ENCODE measurements around the gene SLC35F1.

Gene SLC35F1

GRCh38 chr6:118248171-118248570 is 341.1 kb downstream of the SLC35F1 start:
- TF ChIP-seq, protein P1, sequence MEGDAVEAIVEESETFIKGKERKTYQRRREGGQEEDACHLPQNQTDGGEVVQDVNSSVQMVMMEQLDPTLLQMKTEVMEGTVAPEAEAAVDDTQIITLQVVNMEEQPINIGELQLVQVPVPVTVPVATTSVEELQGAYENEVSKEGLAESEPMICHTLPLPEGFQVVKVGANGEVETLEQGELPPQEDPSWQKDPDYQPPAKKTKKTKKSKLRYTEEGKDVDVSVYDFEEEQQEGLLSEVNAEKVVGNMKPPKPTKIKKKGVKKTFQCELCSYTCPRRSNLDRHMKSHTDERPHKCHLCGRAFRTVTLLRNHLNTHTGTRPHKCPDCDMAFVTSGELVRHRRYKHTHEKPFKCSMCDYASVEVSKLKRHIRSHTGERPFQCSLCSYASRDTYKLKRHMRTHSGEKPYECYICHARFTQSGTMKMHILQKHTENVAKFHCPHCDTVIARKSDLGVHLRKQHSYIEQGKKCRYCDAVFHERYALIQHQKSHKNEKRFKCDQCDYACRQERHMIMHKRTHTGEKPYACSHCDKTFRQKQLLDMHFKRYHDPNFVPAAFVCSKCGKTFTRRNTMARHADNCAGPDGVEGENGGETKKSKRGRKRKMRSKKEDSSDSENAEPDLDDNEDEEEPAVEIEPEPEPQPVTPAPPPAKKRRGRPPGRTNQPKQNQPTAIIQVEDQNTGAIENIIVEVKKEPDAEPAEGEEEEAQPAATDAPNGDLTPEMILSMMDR (IDR thresholded peaks at IDR 0.05; ENCODE audit: insufficient read depth, low read depth, low read length, missing control alignments) = no peak
- H3K4me3 ChIP-seq (ENCODE audit: low read length) = no peak overlapping the region
- no peak for DNase-seq (ENCODE audit: low read depth)

DNA sequence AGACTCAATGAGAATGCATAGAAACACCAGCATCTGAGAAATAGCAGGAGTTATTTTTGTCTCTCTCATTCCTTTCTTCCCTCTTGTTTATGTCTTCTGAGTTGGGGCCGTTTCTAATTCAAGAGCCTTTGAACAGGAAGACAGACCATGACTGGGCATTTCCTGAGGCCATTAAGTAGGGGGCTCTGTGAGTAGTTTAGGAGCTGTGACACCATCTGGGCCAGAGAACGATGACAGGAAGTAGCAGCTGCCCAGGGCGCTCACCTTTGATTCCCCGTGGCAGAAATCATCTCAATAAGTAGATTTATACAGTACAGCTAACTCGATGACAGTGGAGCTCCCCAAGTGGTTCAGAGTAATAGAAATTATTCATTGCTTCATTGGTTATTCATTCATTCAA is 342.6 kb downstream of the SLC35F1 start:
- TF ChIP-seq, protein P1 (IDR thresholded peaks at IDR 0.05; ENCODE audit: insufficient read depth, low read depth, low read length, missing control alignments) = no peak
- no peak overlapping the region for H3K4me3 ChIP-seq (ENCODE audit: low read length)

DNA sequence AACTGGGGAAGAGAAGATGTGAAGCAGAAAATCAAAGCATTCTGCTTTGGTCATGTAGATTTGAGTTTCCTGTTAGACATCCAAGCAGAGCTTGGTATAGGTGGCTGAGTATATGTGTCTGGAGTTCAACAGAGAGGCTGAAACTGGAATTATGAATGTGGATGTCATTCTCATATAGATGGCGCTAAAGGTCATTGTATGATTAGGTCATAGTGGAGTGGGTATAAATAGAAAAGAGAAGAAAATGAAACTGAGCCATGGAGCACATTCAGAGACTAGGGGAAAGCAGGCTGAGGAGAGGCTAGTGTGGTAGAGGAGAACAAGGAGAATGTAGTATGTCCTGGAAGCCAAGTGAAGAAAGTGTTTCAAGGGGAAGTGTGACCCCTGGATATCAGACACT is 345.4 kb downstream of the SLC35F1 start:
- TF ChIP-seq, protein P1 (IDR thresholded peaks at IDR 0.05; ENCODE audit: insufficient read depth, low read depth, low read length, missing control alignments) = no peak
- H3K4me3 ChIP-seq (ENCODE audit: low read length) = no peak overlapping the region
- DNase-seq (ENCODE audit: low read depth) = no peak

More for the DNA sequence above, 342.6 kb downstream of the SLC35F1 start:
- DNase-seq (ENCODE audit: low read depth) = no peak

DNA sequence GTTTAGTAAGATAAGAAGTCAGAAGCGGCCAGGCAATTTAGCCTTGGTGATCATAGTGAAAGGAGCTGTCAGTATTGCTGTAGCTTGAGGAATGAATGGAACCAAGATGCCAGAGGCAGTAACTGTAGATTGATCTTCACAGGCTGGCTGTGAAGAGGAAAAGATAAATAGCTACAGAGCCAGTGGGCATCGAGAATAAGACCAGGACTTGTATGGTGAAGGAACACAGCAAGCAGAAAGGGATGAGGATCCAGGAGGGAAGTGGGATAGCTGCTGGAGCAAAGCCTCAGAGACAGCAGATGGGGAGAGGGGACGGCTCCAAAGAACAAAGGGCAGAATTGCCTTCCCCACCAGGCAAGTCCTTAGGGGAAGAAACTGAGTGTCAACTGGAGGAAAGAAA is 346.7 kb downstream of the SLC35F1 start:
- H3K4me3 ChIP-seq (ENCODE audit: low read length) = no peak overlapping the region
- DNase-seq (ENCODE audit: low read depth) = no peak
- TF ChIP-seq, protein P1 (IDR thresholded peaks at IDR 0.05; ENCODE audit: insufficient read depth, low read depth, low read length, missing control alignments) = no peak

- TF ChIP-seq, protein P1 (IDR thresholded peaks at IDR 0.05; ENCODE audit: insufficient read depth, low read depth, low read length, missing control alignments) = no peak
- H3K4me3 ChIP-seq (ENCODE audit: low read length) = no peak overlapping the region
- peak; percentile 10 for DNase-seq (ENCODE audit: low read depth)
These were observed 353.8 kb downstream of the SLC35F1 start for GRCh38 chr6:118260833-118261232.

- peak; percentile 34 for DNase-seq (ENCODE audit: low read depth)
- TF ChIP-seq, protein P1 (IDR thresholded peaks at IDR 0.05; ENCODE audit: insufficient read depth, low read depth, low read length, missing control alignments) = peak; percentile 17
These were observed 356.9 kb downstream of the SLC35F1 start for GRCh38 chr6:118263921-118264486.

DNA sequence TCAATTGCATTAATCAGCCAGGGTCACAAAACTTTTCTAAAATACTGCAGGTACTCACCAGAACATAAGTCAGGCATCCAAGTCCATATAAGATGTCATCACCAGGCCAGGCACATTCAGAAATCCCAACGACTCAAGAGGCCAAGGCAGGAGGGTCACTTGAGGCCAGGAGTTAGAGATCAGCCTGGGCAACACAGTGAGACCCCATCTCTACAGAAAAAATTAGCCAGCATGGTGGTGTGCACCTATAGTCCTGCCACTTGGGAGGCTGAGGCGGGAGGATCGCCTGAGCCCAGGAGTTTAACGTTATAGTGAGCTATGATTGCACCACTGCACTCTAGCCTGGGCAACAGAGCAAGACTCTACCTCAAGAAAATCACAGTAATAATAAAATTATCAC is 362.6 kb downstream of the SLC35F1 start:
- no peak for DNase-seq (ENCODE audit: low read depth)
- no peak overlapping the region for H3K4me3 ChIP-seq (ENCODE audit: low read length)
- TF ChIP-seq, protein P1 (IDR thresholded peaks at IDR 0.05; ENCODE audit: insufficient read depth, low read depth, low read length, missing control alignments) = no peak

More at GRCh38 chr6:118263921-118264486, 356.9 kb downstream of the SLC35F1 start:
- H3K4me3 ChIP-seq (ENCODE audit: low read length) = no peak overlapping the region
